Kidney epithelial cell (primary cell): ENCODE data around the gene EDEM2. TPM values are rescaled to one million over a fixed set of nuclear protein-coding genes. Genes with fewer than 3 reads are reported as not detected.
"Not testable (repeated sequence)": the region's sequence is repeated elsewhere in the genome, so short reads cannot be mapped to it uniquely, and the experiment has no call there.

Source experiments
- DNase-seq: peaks from one replicate; pipeline ENCODE4 v3.0.0-alpha.2; 2010; ENCODE audit warnings: low read depth
- H3K27me3 ChIP-seq: 2 replicates; pipeline ENCODE4 v1.6.0; 2011; ENCODE audit warnings: low read length; ENCODE audit not compliant: control insufficient read depth, insufficient read depth
- H3K36me3 ChIP-seq: 2 replicates; pipeline ENCODE4 v1.5.1; 2011; ENCODE audit warnings: low read length; ENCODE audit not compliant: control insufficient read depth, insufficient read depth
- H3K4me3 ChIP-seq: 2 replicates; pipeline ENCODE4 v1.5.1; 2011; ENCODE audit warnings: low read depth, mild to moderate bottlenecking, control low read depth, low read length
- CTCF ChIP-seq: IDR thresholded peaks from 2 replicates; pipeline ENCODE4 v1.5.1; 2011; ENCODE audit warnings: mild to moderate bottlenecking, moderate library complexity, low read length, control low read depth, inconsistent platforms; ENCODE audit not compliant: insufficient read depth, poor library complexity, severe bottlenecking
- total RNA-seq: library from RNA; depleted of rRNA; stranded (reverse); fragments of >200 nt; gene quantifications from 2 replicates; pipeline ENCODE4 v1.2.3, GENCODE V29; 2015

EDEM2 gene
- total RNA-seq, 1 donor from 2014 or later, result 34.7 TPM

- H3K27me3 ChIP-seq, result no peaks in the 10 kb centered on the region
- no peaks in the 10 kb centered on the region for H3K36me3 ChIP-seq
- no peak overlapping the region for H3K4me3 ChIP-seq
- DNase-seq, result no peak
- TF ChIP-seq CTCF, result no peak
Observed at GRCh38 chr20:35150846-35151579, 3.9 kb upstream of the EDEM2 start.

- not testable (repeated sequence) for H3K36me3 ChIP-seq, H3K27me3 ChIP-seq, DNase-seq
- peak overlapping the region; percentile 70 for H3K4me3 ChIP-seq
Observed at GRCh38 chr20:35147575-35148071, 487 bp upstream of the EDEM2 start.

- no peak for TF ChIP-seq CTCF
- Histone ChIP-seq H3K4me3 (peak overlapping the region; percentile 70), H3K27me3 (no peaks in the 10 kb centered on the region), H3K36me3 (no peaks in the 10 kb centered on the region)
- no peak for DNase-seq
Observed at GRCh38 chr20:35146299-35146919, 727 bp downstream of the EDEM2 start.

GRCh38 chr20:35145141-35145564, 2.0 kb downstream of the EDEM2 start:
- no peaks in the 10 kb centered on the region for H3K36me3 ChIP-seq
- TF ChIP-seq CTCF, result peak; percentile 67
- H3K27me3 ChIP-seq, result no peaks in the 10 kb centered on the region
- DNase-seq, result no peak
- H3K4me3 ChIP-seq, result no peak overlapping the region

- no peak overlapping the region for H3K4me3 ChIP-seq
- no peak for TF ChIP-seq CTCF
- H3K36me3 ChIP-seq, result no peaks in the 10 kb centered on the region
- no peaks in the 10 kb centered on the region for H3K27me3 ChIP-seq
- no peak for DNase-seq
Observed at GRCh38 chr20:35144694-35145093, 2.4 kb downstream of the EDEM2 start.

- TF ChIP-seq CTCF, result no peak
- H3K36me3 ChIP-seq, result peaks cover 4% of the 10 kb centered on the region
- no peaks in the 10 kb centered on the region for H3K27me3 ChIP-seq
- no peak overlapping the region for H3K4me3 ChIP-seq
- no peak for DNase-seq
Observed at GRCh38 chr20:35135867-35136586, 11.1 kb downstream of the EDEM2 start.
